HG02678 (cell line): Measurements from ENCODE around the gene PACRG.

Experiments used
- ATAC-seq: cut with Tn5 transposase; IDR thresholded peaks from one replicate; pipeline ENCODE4 v1.9.1; 2021; ENCODE audit warnings: mild to moderate bottlenecking, moderate library complexity; ENCODE audit not compliant: unreplicated experiment

Gene PACRG

DNA sequence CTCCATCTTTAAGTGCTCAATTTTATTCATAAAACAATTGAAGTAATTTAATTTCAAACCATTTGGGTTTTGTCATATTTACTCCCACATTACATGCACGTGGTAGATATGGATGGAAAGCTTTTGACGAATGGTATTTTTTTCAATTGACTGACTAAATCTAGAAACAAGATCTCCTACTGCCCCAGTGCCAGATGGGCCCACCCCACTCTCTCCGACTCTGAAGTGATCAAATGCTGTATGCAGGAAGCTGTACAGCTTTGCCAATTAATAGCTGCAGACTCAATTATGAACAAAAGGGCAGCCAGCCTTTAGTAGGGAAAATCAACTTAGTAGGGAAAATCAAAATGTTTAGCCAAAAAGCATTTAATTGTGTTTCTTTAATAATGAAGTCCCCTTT, 46.2 kb downstream of the PACRG start:
- ATAC-seq, result no peak

DNA sequence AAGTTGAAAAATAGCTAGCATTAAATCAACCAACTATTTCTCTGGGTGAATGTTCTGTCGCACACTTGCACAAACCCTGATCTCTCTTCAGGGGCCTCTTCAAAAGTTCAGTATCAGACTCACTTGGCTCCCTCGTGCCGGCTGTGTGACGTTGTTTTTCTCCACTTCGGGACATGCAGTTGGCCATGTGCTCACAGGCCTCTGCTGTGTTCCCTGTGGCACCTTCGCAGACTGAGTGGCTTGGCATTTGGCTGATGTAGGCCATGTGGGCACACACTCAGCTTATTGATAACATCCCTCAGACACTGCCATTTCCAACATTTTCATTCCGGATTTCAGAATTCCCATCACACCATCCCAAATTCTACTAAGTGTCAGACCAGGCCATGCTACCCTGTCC, 49.3 kb downstream of the PACRG start:
- ATAC-seq, result no peak

DNA sequence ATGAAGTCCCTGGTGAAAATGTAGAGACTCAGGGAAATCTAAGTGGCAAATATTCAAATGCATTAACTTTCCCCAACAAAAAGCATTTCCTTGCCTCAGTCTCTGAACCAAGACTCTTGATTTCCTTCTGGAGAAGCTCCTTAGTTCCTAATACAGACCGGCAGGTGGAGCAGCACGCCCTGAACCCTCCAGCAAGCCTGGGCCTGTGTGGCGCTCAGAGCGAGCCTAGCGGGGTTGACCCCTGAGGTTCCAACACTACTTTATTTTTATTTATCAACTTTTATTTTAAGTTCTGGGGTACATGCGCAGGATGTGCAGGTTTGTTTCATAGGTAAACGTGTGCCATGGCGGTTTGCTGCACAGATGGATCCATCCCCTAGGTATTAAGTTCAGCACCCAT, 50.8 kb downstream of the PACRG start:
- no peak for ATAC-seq

DNA sequence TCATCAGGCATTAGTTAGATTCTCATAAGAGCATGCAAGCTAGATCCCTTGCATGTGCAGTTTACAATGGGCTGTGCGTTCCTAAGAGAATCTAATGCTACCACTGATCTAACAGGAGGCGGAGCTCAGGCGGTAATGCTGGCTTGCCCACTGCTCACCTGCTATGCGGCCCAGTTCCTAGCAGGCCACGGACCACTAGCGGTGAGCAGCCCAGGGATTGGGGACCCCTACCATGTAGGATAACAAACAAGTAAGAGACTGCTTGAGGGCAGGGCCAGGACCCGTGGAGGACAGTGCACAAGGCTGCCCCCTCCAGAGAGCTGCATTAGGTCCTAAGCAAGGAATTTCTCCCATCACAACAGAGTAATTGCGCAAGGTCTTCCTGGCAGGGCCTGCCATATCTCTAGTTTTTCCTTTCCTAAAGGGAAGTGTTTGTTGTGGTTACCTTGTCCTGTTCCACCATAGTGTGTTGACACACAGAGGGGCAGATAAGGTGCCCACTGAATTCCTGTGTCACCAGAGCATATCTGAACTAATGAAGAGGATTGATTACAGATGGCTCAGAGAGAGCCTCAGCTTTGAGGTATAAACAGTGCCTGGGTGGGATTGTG, 58.0 kb downstream of the PACRG start:
- no peak for ATAC-seq

DNA sequence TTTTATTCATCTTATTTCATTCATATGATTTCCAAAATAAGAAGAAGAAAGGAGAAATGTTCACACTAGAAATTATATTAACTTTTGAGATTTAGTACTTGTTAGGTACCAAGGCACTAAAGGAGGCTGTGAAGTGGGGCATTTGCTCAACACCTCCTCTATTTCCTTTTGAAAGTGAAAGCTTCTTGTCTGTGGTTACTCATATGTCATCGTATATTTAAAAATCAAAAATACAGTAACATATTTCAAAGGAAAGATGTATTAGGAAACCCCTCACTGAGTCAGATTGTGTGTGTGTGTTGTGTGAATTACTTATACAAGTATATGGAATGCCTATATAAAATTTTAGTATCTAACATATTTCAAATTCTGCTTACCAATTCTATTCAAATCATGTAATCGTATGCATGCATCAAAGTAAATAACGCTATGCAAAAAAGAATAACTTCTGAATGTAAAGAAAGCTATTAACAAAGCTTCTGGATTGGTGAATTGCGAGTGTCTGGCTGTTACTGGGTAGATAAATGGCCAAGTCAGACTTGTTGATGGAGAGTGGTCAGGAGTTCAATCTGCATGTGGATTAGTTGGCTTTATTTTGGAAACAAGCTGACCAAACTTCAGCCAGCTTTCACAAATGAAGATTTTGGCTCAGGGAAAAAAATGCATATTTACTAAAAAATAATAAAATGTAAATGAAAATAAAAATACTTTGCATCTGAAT, 70.9 kb downstream of the PACRG start:
- no peak for ATAC-seq

DNA sequence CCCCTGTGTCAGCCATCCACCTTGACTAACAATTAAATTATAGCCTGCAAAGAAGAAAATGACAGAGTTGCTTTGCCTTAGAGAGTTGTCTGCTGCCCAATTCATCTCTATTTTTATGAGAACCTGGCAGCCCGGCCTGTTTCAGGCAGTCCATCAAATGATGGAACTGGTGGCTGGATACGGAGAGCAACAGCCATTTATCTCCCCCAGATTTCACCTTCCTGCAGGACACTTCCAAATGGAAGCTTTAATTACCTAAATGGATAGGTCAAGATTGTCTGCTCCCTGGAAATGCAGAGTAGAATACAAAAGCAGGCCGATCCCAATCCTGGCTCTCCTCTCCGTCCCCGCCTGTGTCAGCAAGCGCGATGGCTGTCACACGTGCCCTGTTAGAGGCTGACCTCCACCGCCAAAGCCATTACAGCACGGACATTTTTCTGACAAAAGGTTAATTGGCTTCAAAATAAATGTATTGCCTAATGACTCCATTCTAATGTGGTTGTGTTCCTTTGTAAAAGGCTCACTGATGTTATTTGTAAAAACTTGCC, 86.7 kb downstream of the PACRG start:
- no peak for ATAC-seq

DNA sequence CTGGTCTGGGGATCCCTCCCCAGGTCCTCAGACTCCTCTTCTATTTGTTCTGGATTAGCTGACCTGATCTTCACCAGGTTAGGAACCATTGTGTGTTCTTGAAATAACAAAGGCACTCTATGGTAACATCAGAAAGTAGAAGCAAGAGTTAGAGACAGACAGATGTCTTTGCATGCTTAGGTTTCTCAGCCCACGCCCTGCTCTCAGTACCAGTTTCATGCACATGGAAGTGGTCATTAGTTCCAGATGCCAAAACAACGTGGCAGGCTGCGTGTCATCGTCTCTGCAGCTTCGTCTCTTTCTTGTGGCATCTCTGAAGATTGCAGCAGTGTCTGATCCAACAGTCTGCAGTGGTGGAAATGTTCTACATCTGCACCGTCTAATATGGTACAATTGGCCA, 89.4 kb downstream of the PACRG start:
- no peak for ATAC-seq

DNA sequence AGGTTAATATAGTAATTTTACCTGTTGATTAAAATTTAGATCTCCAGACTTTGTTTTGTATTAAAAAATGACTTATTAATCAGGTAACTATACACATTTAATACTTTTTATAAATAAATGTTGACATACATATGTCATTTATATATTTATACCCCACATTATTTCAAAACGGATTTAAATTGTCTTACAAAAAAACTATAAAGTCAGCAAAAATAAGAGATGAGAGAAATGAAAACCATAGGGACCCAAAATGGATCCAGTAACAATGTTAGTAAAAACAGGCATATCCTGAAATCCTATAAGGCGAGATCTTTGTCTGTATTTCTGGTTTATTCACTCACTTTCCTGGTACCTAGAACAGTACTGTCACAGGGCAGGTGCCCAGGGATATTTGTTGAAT, 91.5 kb downstream of the PACRG start:
- ATAC-seq, result no peak

DNA sequence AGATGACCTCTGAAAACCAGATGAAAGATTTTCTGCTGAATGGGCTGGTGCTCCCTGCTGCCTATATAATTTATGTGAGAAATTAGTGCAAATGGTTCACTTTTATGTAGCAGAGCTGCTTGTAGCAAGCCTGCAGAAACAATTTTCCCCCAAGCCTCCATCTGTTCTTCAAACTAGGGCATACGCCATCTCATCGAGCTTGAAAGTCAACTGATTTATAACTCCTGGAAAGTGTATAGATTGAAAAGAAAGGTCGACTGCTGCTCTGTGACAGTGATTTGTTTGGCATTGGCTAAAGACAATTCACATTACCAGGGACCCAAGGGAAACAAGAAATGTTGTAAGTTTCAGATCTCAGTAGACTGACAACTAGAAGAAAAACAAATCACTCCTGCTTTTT, 93.3 kb downstream of the PACRG start:
- ATAC-seq, result no peak

DNA sequence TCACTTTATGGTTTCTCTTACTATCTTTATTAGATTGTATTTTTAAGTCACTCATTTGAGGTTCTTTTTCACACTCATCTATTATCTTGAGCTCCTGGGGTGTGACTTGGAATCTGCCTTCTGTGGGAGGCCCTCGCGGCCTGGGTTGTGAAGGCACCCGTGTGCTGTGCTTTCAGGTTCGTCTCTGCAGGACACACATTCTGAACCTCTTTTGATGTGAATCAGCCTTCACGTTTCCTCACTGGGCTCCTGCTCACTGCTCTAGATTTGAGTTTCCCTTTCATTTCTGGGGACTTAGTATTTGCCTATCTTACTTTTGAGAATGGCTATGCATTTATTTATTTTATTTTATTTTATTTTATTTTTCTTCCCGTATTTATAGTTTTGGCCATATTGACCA, 97.8 kb downstream of the PACRG start:
- ATAC-seq, result no peak

DNA sequence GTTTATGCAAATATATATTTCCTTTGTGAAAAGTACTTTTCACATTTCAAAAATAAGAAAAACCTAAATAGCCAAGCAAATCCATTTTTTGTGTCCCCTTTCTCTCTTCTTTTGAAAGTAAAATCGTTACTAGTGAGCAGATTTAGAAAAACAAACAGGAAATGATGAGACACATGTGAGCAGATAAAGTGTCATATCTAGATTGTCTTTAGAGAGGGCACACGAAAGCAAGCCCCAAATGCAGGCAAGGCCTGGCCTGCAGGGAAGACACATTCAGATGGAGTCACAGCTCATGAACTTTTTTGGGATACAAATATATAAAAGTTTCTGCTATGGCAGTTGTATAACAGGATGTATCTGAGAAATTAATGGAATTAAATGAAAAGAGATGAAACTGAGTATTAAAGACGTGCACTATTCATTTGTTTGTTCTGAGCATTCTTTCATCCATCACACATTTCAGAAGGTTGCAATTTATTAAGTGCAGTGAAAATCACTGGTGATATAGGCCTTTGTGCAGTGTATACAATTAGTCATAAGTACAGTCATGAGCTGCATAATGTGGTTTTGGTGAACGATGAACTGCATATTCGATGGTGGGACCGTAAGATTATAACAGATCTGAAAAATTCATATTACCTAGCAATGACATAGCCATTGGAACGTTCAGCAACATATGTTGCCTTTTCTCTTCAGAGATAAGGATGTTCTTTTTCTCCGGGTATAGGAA, 101.4 kb downstream of the PACRG start:
- no peak for ATAC-seq

DNA sequence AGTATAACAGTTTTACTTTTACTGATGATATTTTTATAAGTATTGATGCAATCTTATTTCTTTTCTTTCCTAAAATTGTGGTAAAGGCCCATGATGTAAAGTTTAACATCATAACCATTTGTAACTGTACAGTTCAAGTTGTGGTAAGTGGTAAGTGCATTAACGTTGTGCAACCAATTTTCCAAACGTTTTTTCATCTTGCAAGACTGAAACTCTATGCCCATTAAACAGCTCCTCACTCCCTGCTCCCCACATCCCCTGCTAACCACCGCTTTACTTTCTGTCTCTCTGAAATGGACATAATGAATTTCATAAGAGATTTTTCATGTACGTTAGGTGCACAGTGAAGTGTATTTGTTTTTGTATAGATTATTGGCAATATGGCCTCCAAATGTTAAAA, 106.0 kb downstream of the PACRG start:
- ATAC-seq, result no peak

DNA sequence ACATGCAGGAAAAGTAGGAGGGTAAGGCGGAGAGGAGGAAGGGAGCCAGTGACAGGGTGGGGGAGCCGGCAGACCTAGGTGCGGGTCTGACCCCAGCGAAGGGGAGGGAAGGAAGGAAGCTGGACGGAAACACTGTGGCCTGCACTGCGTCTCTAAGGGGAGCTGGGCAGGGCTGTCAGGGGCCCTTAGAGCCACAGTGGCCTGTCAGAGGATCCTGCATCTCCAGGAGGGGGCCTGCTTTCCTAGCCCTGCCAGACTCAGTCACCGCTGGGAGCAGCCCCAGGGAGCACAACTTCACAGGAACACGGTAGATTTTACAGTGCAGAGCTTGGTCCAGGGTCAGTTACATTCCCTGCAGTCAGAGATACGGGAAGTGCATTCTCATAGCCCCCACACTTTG, 118.2 kb downstream of the PACRG start:
- ATAC-seq, result no peak

DNA sequence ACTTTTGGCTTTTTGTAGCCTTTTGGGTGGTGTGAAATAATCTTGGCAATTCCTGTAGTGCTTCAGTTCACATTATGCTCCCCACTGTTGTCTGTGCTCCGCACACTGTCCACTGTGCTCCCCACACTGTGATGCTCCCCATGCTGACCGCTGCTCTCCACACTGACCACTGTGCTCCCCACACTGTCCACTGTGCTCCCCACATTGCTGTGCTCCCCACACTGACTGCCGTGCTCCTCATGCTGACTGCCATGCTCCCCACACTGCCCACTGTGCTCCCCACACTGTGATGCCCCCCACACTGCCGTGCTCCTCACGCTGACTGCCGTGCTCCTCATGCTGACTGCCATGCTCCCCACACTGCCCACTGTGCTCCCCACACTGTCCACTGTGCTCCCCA, 118.9 kb downstream of the PACRG start:
- no peak for ATAC-seq

DNA sequence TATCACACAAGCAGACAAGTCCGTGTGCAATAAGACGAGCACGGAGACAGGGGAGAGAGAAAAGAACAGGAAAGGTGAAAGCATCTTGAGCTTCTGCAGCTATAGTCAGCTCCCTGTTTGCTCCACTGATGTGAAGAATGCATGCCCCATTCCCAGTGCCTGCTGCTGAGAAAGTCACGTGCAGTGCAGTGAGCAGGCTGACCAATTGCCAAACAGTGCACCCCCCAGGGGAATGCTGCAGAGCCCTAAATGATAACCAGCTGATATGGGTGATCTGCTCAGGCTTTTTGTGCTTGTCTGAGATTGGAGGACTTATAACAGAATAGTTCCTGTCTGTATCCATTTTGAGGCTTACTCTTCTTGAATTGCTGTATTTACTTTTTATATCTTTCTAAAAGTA, 121.5 kb downstream of the PACRG start:
- ATAC-seq, result no peak

DNA sequence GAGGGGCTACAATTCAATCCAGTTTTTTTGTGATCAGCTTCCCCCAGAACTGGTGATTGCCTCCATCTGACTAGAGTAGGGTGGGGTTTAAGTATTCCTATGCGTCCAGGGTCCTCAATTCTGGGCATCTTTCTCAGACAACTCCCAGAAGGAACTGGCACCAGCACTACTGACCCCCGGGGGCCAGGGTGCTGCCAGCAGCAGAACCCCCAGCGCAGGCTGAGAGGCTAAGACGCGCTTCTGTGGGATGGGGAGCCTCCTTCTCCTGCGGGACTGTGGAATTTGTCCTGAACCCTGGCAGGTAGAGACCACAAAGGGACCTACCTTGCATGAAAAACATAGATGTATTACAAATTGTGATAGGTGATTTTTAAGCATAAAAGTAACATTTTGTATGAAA, 124.4 kb downstream of the PACRG start:
- ATAC-seq, result no peak

DNA sequence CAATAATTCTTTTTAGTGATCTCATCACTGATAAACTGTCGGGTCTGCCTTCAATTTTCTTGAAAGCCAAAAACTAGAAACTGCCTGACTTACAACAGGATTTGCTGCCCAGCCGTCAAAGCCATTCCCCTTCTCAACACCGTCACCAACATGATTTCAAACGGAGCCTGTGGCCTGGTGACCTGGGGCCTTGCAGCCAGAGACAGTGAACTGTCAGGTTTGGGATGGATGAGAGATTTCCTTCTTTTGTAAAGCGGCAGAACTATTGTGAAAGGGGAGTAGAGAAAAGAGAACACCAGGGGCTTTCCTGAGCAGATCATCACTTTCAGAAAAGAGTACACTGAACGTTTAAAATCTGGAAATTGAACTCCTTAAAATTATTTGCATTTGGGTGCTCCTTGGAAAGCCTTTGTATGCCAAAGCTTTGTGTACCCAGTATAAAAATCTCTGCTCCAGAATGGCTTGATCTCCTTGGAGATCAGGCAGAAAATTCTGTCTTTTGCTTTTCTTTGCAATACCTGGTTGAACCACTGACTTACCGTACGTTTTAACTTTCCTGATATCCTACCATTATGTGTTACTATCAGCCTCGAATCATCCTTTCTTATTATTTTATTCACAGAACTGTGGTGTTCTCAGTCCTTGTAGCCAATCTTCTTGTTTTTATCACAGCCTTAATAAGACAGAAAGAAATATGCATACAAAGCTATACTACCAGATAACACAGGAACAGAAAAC, 125.2 kb downstream of the PACRG start:
- no peak for ATAC-seq

DNA sequence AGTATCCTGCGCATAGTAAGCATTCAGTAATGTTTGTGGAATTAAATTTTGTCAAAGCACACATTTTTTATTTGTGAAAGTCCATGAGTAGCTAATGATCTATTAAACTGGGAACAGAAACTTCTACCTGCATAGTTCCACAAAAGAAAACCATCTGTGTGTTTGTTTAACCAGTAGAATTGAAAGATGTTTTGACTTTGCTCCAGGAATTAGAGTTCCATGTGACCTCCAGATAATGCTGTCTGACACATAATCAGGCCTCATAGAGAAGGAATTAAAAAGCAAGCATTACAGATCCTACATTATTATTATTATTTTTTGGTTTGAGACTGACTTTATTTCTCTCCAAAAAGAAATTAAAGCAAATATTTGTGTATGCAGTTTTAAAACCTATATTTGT, 126.5 kb downstream of the PACRG start:
- no peak for ATAC-seq

DNA sequence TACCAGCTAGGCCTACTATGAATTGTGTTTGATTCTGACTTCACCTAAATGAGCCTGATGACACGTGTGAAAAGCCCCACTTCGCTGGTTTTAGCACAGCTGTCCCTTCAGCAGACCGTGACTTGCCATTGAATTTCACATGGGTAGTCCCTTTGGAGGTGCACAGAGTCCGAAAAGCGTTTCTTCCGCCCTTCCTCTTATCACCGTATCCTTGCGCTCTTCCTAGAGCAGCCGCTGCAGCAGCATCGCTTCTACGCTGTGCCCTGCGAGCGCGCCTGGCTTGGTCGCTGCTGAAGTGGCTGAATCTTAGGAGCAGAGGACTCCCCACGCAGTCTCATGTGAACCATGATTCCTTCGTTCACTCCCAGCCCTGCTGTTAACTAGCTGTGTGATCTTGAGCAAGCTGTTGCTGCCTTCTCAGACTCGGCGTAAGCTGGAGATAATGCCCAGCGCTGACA, 127.0 kb downstream of the PACRG start:
- no peak for ATAC-seq

DNA sequence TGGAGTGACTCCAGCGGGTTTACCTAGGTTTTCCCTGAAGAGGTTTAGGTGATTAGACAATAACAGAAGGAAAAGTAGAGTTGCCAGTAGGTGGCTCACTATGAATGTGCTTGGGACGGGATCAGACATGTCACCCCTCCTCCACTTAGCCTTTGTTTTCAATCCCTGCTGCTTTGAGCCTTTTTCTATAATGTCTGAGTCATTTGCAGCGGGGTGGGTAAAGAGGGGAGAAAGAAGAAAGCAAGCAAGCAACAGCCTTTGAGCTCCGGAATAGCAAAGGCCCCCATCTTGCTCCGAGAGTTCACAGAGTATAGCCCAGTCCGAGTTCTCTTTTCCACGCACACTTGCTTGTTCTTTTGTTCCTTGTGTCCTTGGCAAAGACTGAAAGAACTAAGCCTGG, 129.1 kb downstream of the PACRG start:
- no peak for ATAC-seq

DNA sequence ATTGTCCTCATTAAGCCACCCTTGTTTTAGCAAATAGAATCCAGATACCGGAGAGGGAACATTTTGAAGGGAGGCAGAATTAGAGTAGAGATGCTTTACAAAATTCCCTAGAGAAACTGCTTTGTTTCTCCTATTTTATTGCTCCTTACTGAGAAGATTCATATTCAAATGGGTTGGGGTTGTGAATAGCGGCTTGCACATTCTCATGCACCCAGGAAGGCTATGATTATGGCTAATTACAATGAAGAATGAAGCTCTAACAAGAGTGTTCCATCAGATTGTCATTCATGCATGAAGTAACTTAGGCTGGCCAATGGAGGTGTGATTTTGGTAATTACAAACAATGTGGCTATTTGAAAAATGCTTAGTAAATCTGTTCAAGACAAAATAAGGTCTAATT, 129.6 kb downstream of the PACRG start:
- ATAC-seq, result no peak
